ENCODE measurements around the gene TUBA4A.
"Not testable (repeated sequence)": the region's sequence is repeated elsewhere in the genome, so short reads cannot be mapped to it uniquely, and the experiment has no call there.

TUBA4A gene

GRCh38 chr2:219206328-219207133 lies 47.2 kb downstream of the TUBA4A start, which contains the start of gene ZFAND2B:
Gene ZFAND2B (plus strand): TSS chr2:219206782. CDS start chr2:219206988, 206 bp downstream.
- no peaks in the 10 kb centered on the region for H3K9me3 Mint-ChIP-seq
- H3K4me1 Mint-ChIP-seq, result peaks cover 23% of the 10 kb centered on the region
- peaks cover 7% of the 10 kb centered on the region for H3K27me3 Mint-ChIP-seq (ENCODE audit: low read depth)
- peak within 1 kb of the TSS; percentile 90 to 97 (median 95) for H3K27ac Mint-ChIP-seq
- H3K36me3 Mint-ChIP-seq (ENCODE audit: low read depth), result peaks cover 23% of the 10 kb centered on the region
- peak in 1 of 3 experiments; percentile 22 for TF ChIP-seq CTCF (IDR thresholded peaks at IDR 0.05; ENCODE audit: unreplicated experiment in 3 of 3)
- peak within 1 kb of the TSS; percentile 83 to 97 (median 92) for H3K4me3 Mint-ChIP-seq

DNA sequence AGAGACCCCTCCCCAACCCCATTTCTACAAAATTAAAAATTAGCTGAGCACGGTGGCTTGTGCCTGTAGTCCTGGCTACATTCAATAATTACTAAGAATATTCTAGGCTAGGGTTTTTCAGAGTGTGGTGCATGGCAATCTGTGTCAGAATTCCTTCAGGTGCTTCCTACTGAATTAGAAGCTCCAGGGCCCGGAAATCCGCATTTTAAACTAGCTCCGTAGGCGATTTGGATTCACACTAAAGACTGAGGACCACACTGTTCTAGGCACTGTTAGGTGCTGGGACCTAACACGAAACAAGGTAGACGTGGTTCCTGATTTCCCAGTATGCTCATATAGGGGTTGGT lies 47.8 kb downstream of the TUBA4A start:
- Mint-ChIP-seq H3K4me3 (peak overlapping the region; percentile 83 to 97 (median 92)), H3K27ac (peak overlapping the region; percentile 90 to 97 (median 95)), H3K9me3 (no peaks in the 10 kb centered on the region), H3K4me1 (peaks cover 23% of the 10 kb centered on the region), H3K27me3 (ENCODE audit: low read depth) (peaks cover 7% of the 10 kb centered on the region), H3K36me3 (ENCODE audit: low read depth) (peaks cover 20% of the 10 kb centered on the region)
- no peak for TF ChIP-seq CTCF (IDR thresholded peaks at IDR 0.05; ENCODE audit: unreplicated experiment in 3 of 3)

DNA sequence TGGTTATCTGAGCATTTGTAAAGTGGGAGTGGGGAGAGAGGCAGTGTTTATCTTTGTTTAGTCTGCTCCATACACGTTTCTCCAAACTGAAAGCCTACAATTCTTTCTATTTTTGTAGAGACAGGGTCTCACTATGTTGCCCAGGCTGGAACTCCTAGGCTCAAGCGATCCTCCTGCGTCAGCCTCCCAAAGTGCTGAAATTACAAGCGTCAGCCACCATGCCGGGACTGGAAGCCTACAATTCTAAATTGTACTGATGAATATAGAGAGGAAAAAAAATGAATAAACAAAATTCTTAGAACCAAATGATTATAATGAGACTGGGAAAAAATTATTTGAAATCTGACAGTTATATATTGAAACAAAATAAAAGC lies 48.6 kb downstream of the TUBA4A start:
- no peaks in the 10 kb centered on the region for H3K9me3 Mint-ChIP-seq
- H3K4me1 Mint-ChIP-seq, result peaks cover 23% of the 10 kb centered on the region
- peak overlapping the region; percentile 69 to 83 (median 71) for H3K4me3 Mint-ChIP-seq
- TF ChIP-seq CTCF (IDR thresholded peaks at IDR 0.05; ENCODE audit: unreplicated experiment in 3 of 3), result no peak
- peaks cover 7% of the 10 kb centered on the region for H3K27me3 Mint-ChIP-seq (ENCODE audit: low read depth)
- H3K36me3 Mint-ChIP-seq (ENCODE audit: low read depth), result peaks cover 15% of the 10 kb centered on the region
- H3K27ac Mint-ChIP-seq, result peak overlapping the region in 2 of 3 experiments; percentile 24 to 52

DNA sequence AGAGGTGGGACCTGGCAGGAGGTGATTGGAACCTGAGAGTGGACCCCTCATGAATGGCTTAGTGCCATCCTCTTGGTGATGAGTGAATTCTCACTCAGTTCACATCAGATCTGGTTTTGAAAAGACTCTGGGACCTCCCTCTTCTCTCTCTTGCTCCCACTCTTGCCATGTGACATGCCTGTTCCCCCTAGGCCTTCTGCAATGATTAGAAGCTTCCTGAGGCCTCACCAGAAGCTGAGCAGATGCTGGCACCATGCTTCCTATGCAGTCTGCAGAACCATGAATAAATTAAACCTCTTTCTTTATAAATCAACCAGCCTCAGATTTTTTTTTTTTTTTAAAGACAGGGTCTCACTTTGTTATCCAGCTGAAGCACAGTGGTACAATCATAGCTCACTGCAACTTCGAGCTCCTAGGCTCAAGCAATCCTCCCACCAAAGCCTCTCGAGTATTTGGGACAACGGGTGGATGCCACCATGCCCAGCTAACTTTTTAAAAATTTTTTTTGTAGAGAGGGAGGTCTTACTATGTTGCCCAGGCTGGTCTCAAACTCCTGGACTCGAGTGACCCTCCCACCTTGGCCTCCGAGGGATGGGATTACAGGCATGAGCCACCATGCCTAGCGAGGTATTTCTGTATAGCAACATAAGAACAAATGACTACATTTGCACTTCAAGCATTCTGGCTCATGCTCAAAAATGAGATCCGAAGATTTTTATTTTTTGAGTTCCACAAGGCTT lies 49.1 kb downstream of the TUBA4A start:
- H3K4me3 Mint-ChIP-seq, result peak overlapping the region; percentile 23 to 71 (median 69)
- H3K9me3 Mint-ChIP-seq, result no peaks in the 10 kb centered on the region
- peaks cover 23% of the 10 kb centered on the region for H3K4me1 Mint-ChIP-seq
- no peak for TF ChIP-seq CTCF (IDR thresholded peaks at IDR 0.05; ENCODE audit: unreplicated experiment in 3 of 3)
- peaks cover 7% of the 10 kb centered on the region for H3K27me3 Mint-ChIP-seq (ENCODE audit: low read depth)
- peak overlapping the region in 1 of 3 experiments; percentile 24 for H3K27ac Mint-ChIP-seq
- peaks cover 10% of the 10 kb centered on the region for H3K36me3 Mint-ChIP-seq (ENCODE audit: low read depth)

DNA sequence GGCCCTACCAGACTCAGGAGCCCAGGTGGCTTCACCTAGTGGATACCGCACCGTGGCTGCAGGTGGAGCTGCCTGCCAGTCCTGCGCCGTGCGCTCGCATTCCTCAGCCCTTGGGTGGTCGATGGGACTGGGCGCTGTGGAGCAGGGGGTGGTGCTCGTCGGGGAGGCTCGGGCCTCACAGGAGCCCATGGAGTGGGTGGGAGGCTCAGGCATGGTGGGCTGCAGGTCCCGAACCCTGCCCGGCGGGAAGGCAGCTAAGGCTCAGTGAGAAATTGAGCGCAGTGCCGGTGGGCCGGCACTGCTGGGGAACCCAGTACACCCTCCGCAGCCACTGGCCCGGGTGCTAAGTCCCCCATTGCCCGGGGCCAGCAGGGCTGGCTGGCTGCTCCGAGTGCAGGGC lies 52.4 kb downstream of the TUBA4A start:
- H3K4me3 Mint-ChIP-seq; H3K27ac Mint-ChIP-seq; H3K36me3 Mint-ChIP-seq (ENCODE audit: low read depth); H3K9me3 Mint-ChIP-seq; H3K4me1 Mint-ChIP-seq: not testable (repeated sequence)
- peaks cover 11% of the 10 kb centered on the region for H3K27me3 Mint-ChIP-seq (ENCODE audit: low read depth)

DNA sequence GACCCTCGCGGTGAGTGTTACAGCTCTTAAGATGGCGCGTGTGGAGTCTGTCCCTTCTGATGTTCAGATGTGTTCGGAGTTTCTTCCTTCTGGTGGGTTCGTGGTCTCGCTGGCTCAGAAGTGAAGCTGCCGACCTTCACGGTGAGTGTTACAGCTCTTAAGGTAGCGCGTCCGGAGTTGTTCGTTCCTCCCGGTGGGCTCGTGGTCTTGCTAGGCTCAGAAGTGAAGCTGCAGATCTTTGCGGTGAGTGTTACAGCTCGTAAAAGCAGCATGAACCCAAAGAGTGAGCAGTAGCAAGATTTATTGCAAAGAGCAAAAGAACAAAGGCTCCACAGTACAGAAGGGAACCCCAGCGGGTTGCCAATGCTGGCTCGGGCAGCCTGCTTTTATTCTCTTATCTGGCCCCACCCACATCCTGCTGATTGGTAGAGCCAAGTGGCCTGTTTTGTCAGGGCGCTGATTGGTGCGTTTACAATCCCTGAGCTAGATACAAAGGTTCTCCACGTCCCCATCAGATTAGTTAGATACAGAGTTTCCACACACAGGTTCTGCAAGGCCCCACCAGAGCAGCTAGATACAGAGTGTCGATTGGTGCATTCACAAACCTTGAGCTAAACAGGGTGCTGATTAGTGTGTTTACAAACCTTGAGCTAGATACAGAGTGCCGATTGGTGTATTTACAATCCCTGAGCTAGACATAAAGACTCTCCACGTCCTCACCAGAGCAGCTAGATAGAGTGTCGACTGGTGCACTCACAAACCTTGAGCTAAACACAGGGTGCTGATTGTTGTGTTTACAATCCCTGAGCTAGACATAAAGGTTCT lies 53.0 kb downstream of the TUBA4A start:
- H3K4me1 Mint-ChIP-seq; H3K36me3 Mint-ChIP-seq (ENCODE audit: low read depth); H3K9me3 Mint-ChIP-seq: not testable (repeated sequence)
- H3K27me3 Mint-ChIP-seq (ENCODE audit: low read depth), result peaks cover 11% of the 10 kb centered on the region
- peak overlapping the region; percentile 6 to 74 (median 50) for H3K27ac Mint-ChIP-seq
- H3K4me3 Mint-ChIP-seq, result peak overlapping the region in 2 of 3 experiments; percentile 46 to 58
